MM.1S (cell line): ENCODE measurements around the gene DOCK4.

Source experiments
- DNase-seq: peaks from one replicate; pipeline ENCODE4 v3.0.0-alpha.2; 2015
- H2AFZ ChIP-seq: fragments of 300-600 bp; sonication (generic); 2 replicates; pipeline ENCODE4 v1.6.0; 2016; ENCODE audit warnings: antibody characterized with exemption, low read length
- H3F3A ChIP-seq: fragments of 300-600 bp; sonication (generic); 2 replicates; pipeline ENCODE4 v1.6.1; 2016; ENCODE audit warnings: mild to moderate bottlenecking, antibody characterized with exemption, low read length, moderate library complexity, mixed read lengths; ENCODE audit not compliant: insufficient read depth
- H3K27ac ChIP-seq: fragments of 300-600 bp; sonication (generic); 2 replicates; pipeline ENCODE4 v1.5.1; 2016; ENCODE audit warnings: mild to moderate bottlenecking, low read length
- H3K27me3 ChIP-seq: fragments of 300-600 bp; sonication (generic); replicated peaks from 2 replicates; pipeline ENCODE4 v1.6.0; 2016; ENCODE audit warnings: low read length; ENCODE audit not compliant: insufficient read depth
- H3K36me3 ChIP-seq: fragments of 300-600 bp; sonication (generic); replicated peaks from 2 replicates; pipeline ENCODE4 v1.6.1; 2016; ENCODE audit warnings: mild to moderate bottlenecking, low read length, mixed read lengths; ENCODE audit not compliant: insufficient read depth
- H3K4me1 ChIP-seq: fragments of 300-600 bp; sonication (generic); 2 replicates; pipeline ENCODE4 v1.6.1; 2016; ENCODE audit warnings: low read length, mixed read lengths
- H3K4me2 ChIP-seq: fragments of 300-600 bp; sonication (generic); 2 replicates; pipeline ENCODE4 v1.6.0; 2016; ENCODE audit warnings: low read depth, low read length
- H3K4me3 ChIP-seq: fragments of 300-600 bp; sonication (generic); 2 replicates; pipeline ENCODE4 v1.5.1; 2016; ENCODE audit warnings: low read length, mixed read lengths
- H3K79me2 ChIP-seq: fragments of 300-600 bp; sonication (generic); 2 replicates; pipeline ENCODE4 v1.6.1; 2016; ENCODE audit warnings: mixed run types, low read length, mixed read lengths
- H3K9ac ChIP-seq: fragments of 300-600 bp; sonication (generic); 2 replicates; pipeline ENCODE4 v1.6.1; 2016; ENCODE audit warnings: low read length, mixed read lengths
- H3K9me2 ChIP-seq: fragments of 300-600 bp; sonication (generic); replicated peaks from 2 replicates; pipeline ENCODE4 v1.6.1; 2016; ENCODE audit warnings: mild to moderate bottlenecking, low read length, mixed read lengths; ENCODE audit not compliant: insufficient read depth
- H3K9me3 ChIP-seq: fragments of 300-600 bp; sonication (generic); replicated peaks from 2 replicates; pipeline ENCODE4 v1.6.1; 2016; ENCODE audit warnings: mild to moderate bottlenecking, low read length, mixed read lengths; ENCODE audit not compliant: insufficient read depth
- H4K20me1 ChIP-seq: fragments of 300-600 bp; sonication (generic); 2 replicates; pipeline ENCODE4 v1.6.1; 2016; ENCODE audit warnings: mild to moderate bottlenecking, low read length, moderate library complexity, mixed read lengths; ENCODE audit not compliant: insufficient read depth
- EZH2 ChIP-seq: fragments of 300-600 bp; sonication (generic); optimal IDR thresholded peaks from 2 replicates; pipeline ENCODE3; 2017; ENCODE audit warnings: low read depth, mild to moderate bottlenecking, antibody characterized with exemption, low read length, mixed read lengths
- EZH2phosphoT487 ChIP-seq: fragments of 300-600 bp; sonication (generic); IDR thresholded peaks from 2 replicates; pipeline ENCODE4 v1.6.1; 2018; ENCODE audit warnings: antibody characterized with exemption, low read length
- TF ChIP-seq, protein P1 (sequence below): fragments of 300-600 bp; sonication (generic); IDR thresholded peaks from 2 replicates; pipeline ENCODE4 v1.5.1; 2016; ENCODE audit warnings: antibody characterized with exemption, low read length, mixed read lengths

Gene DOCK4

DNA sequence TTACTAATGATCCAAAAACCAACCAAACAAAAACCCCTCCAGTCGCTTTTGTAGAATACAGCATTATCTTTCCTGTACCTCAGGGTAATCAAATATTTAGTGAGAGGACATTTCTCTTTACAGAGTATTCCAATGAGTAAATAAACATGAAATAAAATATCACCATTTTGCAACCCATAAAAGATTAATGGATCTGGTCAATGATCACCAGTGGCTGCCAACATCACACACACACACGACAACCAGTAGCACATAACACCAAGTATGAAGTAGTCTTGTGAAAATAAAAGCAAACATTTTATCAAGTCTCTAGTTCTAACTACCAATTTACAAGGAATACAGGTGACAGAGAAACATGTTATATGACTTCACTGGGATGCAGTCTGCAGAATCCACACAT is 455.3 kb downstream of the DOCK4 start:
- no peaks in the 10 kb centered on the region for H3K4me1 ChIP-seq
- no peaks in the 10 kb centered on the region for H3K9me2 ChIP-seq
- no peaks in the 10 kb centered on the region for H3K27me3 ChIP-seq
- DNase-seq = no peak
- TF ChIP-seq EZH2 = no peak
- no peak for TF ChIP-seq EZH2phosphoT487
- TF ChIP-seq, protein P1, sequence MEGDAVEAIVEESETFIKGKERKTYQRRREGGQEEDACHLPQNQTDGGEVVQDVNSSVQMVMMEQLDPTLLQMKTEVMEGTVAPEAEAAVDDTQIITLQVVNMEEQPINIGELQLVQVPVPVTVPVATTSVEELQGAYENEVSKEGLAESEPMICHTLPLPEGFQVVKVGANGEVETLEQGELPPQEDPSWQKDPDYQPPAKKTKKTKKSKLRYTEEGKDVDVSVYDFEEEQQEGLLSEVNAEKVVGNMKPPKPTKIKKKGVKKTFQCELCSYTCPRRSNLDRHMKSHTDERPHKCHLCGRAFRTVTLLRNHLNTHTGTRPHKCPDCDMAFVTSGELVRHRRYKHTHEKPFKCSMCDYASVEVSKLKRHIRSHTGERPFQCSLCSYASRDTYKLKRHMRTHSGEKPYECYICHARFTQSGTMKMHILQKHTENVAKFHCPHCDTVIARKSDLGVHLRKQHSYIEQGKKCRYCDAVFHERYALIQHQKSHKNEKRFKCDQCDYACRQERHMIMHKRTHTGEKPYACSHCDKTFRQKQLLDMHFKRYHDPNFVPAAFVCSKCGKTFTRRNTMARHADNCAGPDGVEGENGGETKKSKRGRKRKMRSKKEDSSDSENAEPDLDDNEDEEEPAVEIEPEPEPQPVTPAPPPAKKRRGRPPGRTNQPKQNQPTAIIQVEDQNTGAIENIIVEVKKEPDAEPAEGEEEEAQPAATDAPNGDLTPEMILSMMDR = no peak
- no peak overlapping the region for H3K4me2 ChIP-seq
- H3K9me3 ChIP-seq = no peaks in the 10 kb centered on the region
- no peak overlapping the region for H3K9ac ChIP-seq
- H3K79me2 ChIP-seq = no peaks in the 10 kb centered on the region
- no peaks in the 10 kb centered on the region for H3K36me3 ChIP-seq
- no peak overlapping the region for H2AFZ ChIP-seq
- no peaks in the 10 kb centered on the region for H3F3A ChIP-seq
- no peaks in the 10 kb centered on the region for H4K20me1 ChIP-seq
- no peak overlapping the region for H3K27ac ChIP-seq
- H3K4me3 ChIP-seq = no peak overlapping the region

DNA sequence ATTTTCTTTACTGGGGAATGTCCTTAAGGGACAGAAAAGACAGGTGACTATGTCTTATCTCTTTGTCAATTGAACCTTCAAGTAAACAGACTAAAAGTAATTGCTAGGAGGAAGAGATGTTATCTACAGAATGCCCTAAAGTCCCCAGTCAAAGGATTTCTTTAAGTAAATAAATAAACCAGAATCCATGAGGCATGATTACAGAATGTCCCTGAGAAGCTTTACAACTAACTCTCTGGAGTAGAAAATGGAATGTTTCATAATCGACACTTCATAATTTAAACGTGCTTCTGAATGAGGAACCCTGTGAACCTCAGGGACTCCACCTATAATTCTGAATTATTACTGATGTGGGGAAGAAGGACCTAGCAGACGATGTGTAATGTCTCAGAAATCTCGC is 456.0 kb downstream of the DOCK4 start:
- Histone ChIP-seq H3F3A (no peaks in the 10 kb centered on the region), H3K4me2 (no peak overlapping the region), H3K27me3 (no peaks in the 10 kb centered on the region), H3K9me3 (no peaks in the 10 kb centered on the region), H3K9me2 (no peaks in the 10 kb centered on the region), H2AFZ (no peak overlapping the region), H3K79me2 (no peaks in the 10 kb centered on the region), H3K36me3 (no peaks in the 10 kb centered on the region), H3K4me3 (no peak overlapping the region), H3K4me1 (no peaks in the 10 kb centered on the region), H3K27ac (no peak overlapping the region), H4K20me1 (no peaks in the 10 kb centered on the region), H3K9ac (no peak overlapping the region)
- TF ChIP-seq EZH2phosphoT487 (no peak), EZH2 (no peak)
- TF ChIP-seq, protein P1 = no peak
- DNase-seq = no peak

DNA sequence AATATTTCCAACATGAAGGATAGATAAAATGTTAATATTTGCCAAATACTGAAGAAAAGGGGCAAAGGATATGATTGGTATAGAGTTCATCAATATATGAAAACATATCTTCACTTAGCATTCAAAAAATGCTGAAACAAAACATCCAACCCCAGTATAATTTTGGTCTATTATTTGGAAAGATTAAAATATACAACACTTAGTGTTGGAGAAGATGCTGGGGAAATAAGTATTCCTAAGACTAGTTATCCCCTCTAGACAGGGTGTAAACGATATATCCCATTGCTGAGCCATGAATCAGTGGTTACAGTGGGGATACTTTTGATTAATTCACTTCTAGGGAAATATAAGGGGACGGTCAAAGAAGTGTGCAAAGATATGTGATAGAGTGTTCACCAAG is 456.6 kb downstream of the DOCK4 start:
- DNase-seq = no peak
- Histone ChIP-seq H3K27ac (no peak overlapping the region), H3K9me3 (no peaks in the 10 kb centered on the region), H3K4me2 (no peak overlapping the region), H3K36me3 (no peaks in the 10 kb centered on the region), H3K9ac (no peak overlapping the region), H3K4me3 (no peak overlapping the region), H3K27me3 (no peaks in the 10 kb centered on the region), H3K79me2 (no peaks in the 10 kb centered on the region), H3K4me1 (no peaks in the 10 kb centered on the region), H3K9me2 (no peaks in the 10 kb centered on the region), H4K20me1 (no peaks in the 10 kb centered on the region), H2AFZ (no peak overlapping the region), H3F3A (no peaks in the 10 kb centered on the region)
- no peak for TF ChIP-seq EZH2
- no peak for TF ChIP-seq EZH2phosphoT487
- TF ChIP-seq, protein P1 = no peak
